ENCODE results near the gene LFNG.
"Not testable (repeated sequence)": the region's sequence is repeated elsewhere in the genome, so short reads cannot be mapped to it uniquely, and the experiment has no call there.

LFNG gene

GRCh38 chr7:2553831-2554581 is 34.4 kb downstream of the LFNG start:
- no peak for DNase-seq

- DNase-seq: no peak
Observed at GRCh38 chr7:2554661-2555111, 35.1 kb downstream of the LFNG start.

- peak; percentile 91 for DNase-seq
Observed at GRCh38 chr7:2555121-2556052, 35.8 kb downstream of the LFNG start, which contains the start of gene BRAT1. Gene BRAT1, minus strand, starts transcription at chr7:2555524. Its CDS starts 1,093 bp downstream, at chr7:2554431.

GRCh38 chr7:2558629-2559282 is 39.2 kb downstream of the LFNG start, which contains the start of gene IQCE:
Gene IQCE, plus strand, starts transcription at chr7:2558979. Its CDS starts 203 bp downstream, at chr7:2559182.
- DNase-seq: peak; percentile 90

- peak; percentile 17 for DNase-seq
Observed at GRCh38 chr7:2559283-2559950, 39.8 kb downstream of the LFNG start.

GRCh38 chr7:2563955-2564354 is 44.4 kb downstream of the LFNG start:
- not testable (repeated sequence) for DNase-seq

- DNase-seq: no peak
Observed at GRCh38 chr7:2564970-2565540, 45.5 kb downstream of the LFNG start.

- DNase-seq: no peak
Observed at GRCh38 chr7:2566348-2566889, 46.8 kb downstream of the LFNG start.

GRCh38 chr7:2566890-2567678 is 47.5 kb downstream of the LFNG start:
- no peak for DNase-seq

- DNase-seq: no peak
Observed at GRCh38 chr7:2567679-2568278, 48.2 kb downstream of the LFNG start.

GRCh38 chr7:2568521-2569223 is 49.1 kb downstream of the LFNG start:
- DNase-seq: no peak

- DNase-seq: no peak
Observed at GRCh38 chr7:2569421-2569820, 49.8 kb downstream of the LFNG start.

- DNase-seq: no peak
Observed at GRCh38 chr7:2570021-2570420, 50.4 kb downstream of the LFNG start.

- DNase-seq: no peak
Observed at GRCh38 chr7:2571409-2571808, 51.8 kb downstream of the LFNG start.

GRCh38 chr7:2572101-2572842 is 52.7 kb downstream of the LFNG start:
- no peak for DNase-seq

GRCh38 chr7:2573761-2574160 is 54.2 kb downstream of the LFNG start:
- DNase-seq: no peak

- no peak for DNase-seq
Observed at GRCh38 chr7:2575046-2575732, 55.6 kb downstream of the LFNG start.

- DNase-seq: no peak
Observed at GRCh38 chr7:2575733-2576340, 56.3 kb downstream of the LFNG start.

Data from NCI-H774 (cell line).